ENCODE measurements around the gene GMDS. TPM values are rescaled to one million over a fixed set of nuclear protein-coding genes. Genes with fewer than 3 reads are reported as not detected.

GMDS gene
- total and polyA plus RNA-seq, 2 donors (not counting 3 experiments of a cell fraction or from before 2014, with no cell fraction given): 9.8 to 23.5 TPM

GRCh38 chr6:1657771-1658165 is 587.6 kb downstream of the GMDS start:
- dilution Hi-C loops (cut with MboI; ENCODE audit: extremely low pct_ligation_motif_present, low sequenced_read_pairs) (no loop called here), intact Hi-C loops (cut with micrococcal nuclease) (no loop called here)
- Histone ChIP-seq H3K27ac (ENCODE audit: insufficient read depth, low read depth, low read length) (no peak overlapping the region), H3K4me1 (ENCODE audit: control insufficient read depth, extremely low read depth, insufficient read depth, low read length) (no peaks in the 10 kb centered on the region), H3K9me3 (replicated peaks; ENCODE audit: control insufficient read depth, insufficient read depth, low read length) (no peaks in the 10 kb centered on the region), H3K79me2 (ENCODE audit: control insufficient read depth, insufficient read depth, low read length) (no peaks in the 10 kb centered on the region), H3K27me3 (ENCODE audit: control insufficient read depth in 2 of 2, insufficient read depth in 2 of 2, low read length in 2 of 2) (no peaks in the 10 kb centered on the region), H4K20me1 (replicated peaks; ENCODE audit: control insufficient read depth, extremely low read depth, insufficient read depth, low read length) (no peaks in the 10 kb centered on the region), H3K4me3 (replicated peaks in 1 of 3; ENCODE audit: insufficient read depth in 1 of 3, low read depth in 1 of 3, low read length in 3 of 3) (no peak overlapping the region), H3K9ac (replicated peaks; ENCODE audit: extremely low read depth, insufficient read depth, low read length) (no peak overlapping the region), H3K9me1 (replicated peaks; ENCODE audit: control insufficient read depth, extremely low read depth, insufficient read depth, low read length) (no peaks in the 10 kb centered on the region), H2AFZ (ENCODE audit: low read depth, low read length) (no peak overlapping the region), H3K4me2 (ENCODE audit: insufficient read depth, low read length) (no peak overlapping the region), H3K36me3 (ENCODE audit: control insufficient read depth in 2 of 2, extremely low read depth in 1 of 2, insufficient read depth in 2 of 2, low read length in 2 of 2) (no peaks in the 10 kb centered on the region)
- TF ChIP-seq EZH2 (IDR thresholded peaks at IDR 0.05; ENCODE audit: borderline replicate concordance, low read depth, low read length, severe bottlenecking) (no peak), POLR2A (IDR thresholded peaks at IDR 0.05; ENCODE audit: low read depth, low read length) (no peak), POLR2AphosphoS5 (IDR thresholded peaks at IDR 0.05; ENCODE audit: insufficient read depth, low read depth, low read length) (no peak), JUN (IDR thresholded peaks at IDR 0.05; ENCODE audit: borderline replicate concordance, insufficient read depth, insufficient read length, low read depth) (no peak), FOS (IDR thresholded peaks at IDR 0.05; ENCODE audit: borderline replicate concordance, insufficient read depth, low read length) (no peak), MAX (IDR thresholded peaks at IDR 0.05; ENCODE audit: insufficient read depth, insufficient read length) (no peak), GATA2 (IDR thresholded peaks at IDR 0.05; ENCODE audit: insufficient read depth, insufficient read length, low read depth, low read length) (no peak), CTCF (IDR thresholded peaks at IDR 0.05; ENCODE audit: extremely low read depth in 1 of 2, insufficient read depth in 1 of 2, low read depth in 1 of 2, low read length in 2 of 2) (no peak), MYC (IDR thresholded peaks at IDR 0.05; ENCODE audit: low read depth, low read length) (no peak)
- ChIA-PET CTCF (interaction anchor here (1.2 kb wide), 1 partner anchor 29 kb away, joined by 4 read pairs; no protein-coding TSS in a partner anchor), POLR2A (no interaction called here)
- no peak for FAIRE-seq
- BruUV-seq (replicated peaks): no TSS peak
- no peak for DNase-seq (ENCODE audit: low read depth, low spot score)

All from endothelial cell of umbilical vein (primary cell).